GM19397 (cell line): ENCODE measurements around the gene PCOLCE2.

ENCODE experiments used
- ATAC-seq: cut with Tn5 transposase; IDR thresholded peaks from one replicate; pipeline ENCODE4 v1.9.1; 2021; ENCODE audit warnings: mild to moderate bottlenecking, moderate library complexity; ENCODE audit not compliant: unreplicated experiment

The PCOLCE2 gene

DNA sequence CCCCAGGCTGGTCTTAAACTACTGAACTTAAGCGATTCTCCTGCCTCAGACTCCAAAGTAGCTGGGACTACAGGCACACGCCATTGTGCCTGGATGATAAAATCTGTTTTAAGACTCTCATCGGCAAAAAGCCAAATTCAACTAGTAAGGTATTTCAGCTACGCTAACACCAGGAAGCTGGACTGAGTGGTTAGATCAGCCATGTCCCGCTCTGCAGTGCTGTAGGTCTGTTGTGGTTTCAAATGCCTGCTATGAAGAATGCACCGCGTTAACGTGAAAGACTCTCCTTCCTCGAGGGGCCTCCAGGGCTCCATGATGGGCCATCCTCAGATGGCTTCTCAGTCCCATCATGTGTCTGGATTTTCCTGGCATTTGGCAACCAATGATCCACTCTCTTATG lies 70.2 kb downstream of the PCOLCE2 start:
- no peak for ATAC-seq

DNA sequence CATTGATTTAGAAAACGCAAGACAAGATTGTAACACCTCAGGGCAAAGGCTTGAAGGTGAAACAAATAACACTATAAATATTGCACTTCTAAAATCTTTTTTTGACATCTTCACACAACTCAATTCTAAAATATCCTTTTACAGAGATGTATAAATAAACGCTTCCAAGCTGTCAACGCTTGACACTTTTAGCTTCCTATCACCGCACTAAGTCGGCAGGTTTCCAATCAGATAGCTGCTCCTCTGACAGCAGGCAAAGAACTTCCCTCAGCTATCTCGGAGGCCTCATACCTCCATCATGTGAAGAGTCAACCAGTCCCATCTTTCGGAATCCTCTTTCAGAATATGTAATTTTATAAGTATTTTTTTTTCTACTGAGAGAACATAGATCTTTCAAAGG lies 71.0 kb downstream of the PCOLCE2 start:
- ATAC-seq: no peak

DNA sequence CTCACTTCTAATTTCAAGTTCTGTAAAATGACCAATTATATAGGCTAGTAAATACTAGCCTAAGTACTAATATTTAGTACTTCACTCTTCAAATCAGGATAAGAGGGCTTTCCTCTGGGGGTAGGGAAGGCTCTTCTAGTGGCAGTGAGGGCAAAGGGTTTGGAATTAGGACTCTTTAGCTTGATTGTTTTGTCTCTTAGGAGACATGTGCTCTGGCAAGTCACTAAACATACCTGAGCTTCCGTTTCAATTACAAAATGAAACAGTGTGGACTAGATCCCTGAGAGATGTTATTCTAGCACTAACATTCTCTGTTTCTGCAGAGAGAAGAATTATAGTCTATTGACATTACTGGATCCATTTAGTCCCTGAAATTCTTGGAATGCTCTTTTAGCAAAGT lies 71.5 kb downstream of the PCOLCE2 start:
- ATAC-seq: no peak

DNA sequence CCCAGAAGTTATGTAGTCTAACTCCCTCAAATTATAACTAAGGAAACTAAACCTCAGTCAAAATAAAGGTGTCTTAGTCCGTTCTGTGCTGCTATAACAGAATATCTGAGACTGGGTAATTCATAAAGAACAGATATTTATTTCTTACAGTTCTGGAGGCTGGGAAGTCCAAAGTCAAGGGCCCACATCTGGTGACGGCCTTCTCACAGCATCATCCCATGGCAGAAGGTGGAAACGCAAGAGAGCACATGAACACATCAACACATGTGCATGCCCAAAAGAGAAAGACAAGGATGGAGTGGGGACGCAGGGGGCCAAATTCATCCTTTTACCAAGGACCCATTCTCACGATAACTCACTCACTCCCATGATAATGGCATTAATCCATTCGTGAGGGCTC lies 73.1 kb downstream of the PCOLCE2 start:
- no peak for ATAC-seq

DNA sequence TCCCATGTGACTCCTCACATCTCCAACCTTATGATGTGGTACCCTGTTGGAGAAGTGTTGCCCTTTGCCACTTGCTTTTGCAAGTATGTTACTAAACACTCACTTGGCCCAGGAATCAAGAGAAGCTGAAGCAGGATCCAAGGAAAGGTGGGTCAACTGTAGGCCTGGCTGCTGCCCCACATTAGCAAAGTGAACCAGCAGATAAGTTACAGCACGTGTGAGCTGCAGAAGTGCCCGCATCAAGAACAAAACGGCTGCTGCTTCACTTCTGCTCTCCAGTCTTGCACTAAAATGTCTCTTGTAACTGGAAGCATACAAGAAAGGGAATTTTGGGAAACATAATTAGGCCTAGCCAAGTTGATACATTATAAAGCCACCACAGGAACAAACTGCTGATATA lies 79.6 kb downstream of the PCOLCE2 start:
- ATAC-seq: no peak

DNA sequence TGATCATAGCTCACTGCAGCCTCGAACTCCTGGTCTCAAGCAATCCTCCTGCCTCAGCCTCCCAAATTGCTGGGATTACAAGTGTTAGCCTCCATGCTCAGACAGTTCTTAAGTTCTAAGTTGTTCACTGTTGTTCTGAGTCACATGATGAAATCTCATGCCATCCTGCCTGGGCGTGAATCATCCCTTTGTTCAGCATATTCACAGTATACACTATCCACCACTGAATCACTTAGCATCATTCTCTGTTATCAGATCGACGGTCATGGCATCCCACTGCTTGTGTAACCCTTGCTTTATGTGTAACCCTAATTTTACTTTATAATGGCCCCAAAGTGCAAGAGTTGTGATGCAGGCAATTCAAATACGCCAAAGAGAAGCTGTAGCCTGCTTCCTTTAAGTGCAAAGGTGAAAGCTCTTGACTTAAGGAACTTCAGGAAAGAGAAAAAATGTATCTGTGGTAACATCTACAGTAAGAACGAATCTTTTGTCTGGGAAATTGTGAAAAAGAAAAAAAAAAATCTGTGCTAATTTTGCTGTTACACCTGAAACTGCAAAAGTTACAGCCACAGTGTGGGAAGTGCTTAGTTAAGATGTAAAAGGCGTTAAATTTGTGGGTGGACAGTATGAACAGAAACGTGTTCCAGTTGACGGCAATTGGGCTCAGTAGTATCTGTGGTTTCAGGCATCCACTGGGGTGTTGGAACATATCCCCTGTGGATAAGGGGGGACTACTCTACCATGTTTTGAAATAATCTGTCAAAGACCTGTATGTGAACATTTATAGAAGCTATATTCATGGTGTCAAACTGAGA lies 80.6 kb downstream of the PCOLCE2 start:
- ATAC-seq: no peak

DNA sequence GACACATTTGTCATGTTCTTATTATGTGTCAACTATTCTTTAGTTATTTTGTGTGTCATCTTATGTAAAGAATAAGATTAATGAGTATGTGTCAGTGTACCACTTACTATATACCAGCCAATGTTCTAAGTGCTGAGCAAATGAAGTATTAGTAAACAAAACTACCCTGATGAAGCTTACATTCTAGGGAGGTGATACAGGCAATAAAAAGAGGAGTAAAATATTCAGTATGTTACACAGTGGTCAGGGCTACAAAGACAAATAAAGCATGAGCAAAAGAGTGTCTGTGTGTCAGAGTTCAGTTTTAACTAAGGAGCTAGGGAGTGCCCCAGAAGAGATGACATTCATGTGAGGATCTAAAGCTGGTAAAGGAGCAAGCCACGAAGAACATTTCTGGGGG lies 86.0 kb downstream of the PCOLCE2 start:
- no peak for ATAC-seq

DNA sequence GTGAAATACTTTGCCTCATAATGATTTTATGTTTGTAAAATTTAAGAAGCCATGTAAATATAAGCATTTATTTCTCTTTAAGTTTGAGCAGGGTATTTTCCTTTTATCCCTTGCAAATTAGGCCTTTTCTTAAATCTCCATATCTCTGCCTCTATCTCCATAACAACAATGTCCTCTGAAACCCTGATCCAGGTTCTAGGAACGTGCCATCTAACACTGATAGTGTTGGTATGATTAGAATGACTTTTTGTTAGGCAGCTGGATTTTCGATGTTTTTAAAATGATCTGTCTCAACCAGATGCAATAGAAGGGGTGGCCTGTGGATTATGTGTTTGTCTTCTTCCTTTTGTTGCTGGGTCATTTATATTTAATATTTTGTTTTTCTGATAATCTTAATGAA lies 87.1 kb downstream of the PCOLCE2 start:
- no peak for ATAC-seq

DNA sequence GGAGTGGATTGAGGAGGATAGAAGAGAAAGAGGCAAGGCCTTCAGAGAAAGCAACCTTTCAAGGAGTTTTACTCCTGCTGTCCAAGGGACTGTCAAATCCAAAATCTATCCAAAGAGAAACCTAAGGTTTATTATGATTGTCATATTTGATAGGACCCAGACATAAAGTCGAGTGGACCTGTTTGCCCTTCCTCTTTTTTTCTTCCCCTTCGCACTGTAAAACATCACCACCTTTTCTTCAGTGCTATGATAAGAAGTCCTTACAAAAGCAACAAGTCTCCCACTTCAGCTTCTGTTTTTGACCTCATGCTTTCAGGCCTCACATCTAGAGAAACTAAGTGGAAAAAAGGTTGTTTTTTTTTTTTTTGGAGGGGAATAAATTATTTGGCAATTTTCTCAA lies 92.1 kb downstream of the PCOLCE2 start:
- no peak for ATAC-seq

DNA sequence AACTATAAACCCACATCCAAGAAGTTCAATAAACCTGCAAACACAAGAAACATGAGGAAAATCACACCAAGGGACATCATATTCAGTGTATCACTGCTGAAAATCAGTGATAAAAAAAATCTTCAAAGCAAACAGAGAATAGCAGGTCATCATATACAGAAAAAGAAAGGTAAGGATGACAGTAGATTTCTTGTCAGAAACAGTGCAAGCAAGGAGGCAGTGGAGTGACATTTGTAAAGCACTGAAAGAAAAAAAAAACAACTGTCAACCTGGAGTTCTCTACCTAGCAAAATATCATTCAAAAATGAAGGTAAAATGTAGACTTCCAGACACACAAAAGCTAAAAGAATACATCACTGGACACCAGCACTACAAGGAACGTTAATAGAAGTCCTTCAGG lies 93.6 kb downstream of the PCOLCE2 start:
- no peak for ATAC-seq

DNA sequence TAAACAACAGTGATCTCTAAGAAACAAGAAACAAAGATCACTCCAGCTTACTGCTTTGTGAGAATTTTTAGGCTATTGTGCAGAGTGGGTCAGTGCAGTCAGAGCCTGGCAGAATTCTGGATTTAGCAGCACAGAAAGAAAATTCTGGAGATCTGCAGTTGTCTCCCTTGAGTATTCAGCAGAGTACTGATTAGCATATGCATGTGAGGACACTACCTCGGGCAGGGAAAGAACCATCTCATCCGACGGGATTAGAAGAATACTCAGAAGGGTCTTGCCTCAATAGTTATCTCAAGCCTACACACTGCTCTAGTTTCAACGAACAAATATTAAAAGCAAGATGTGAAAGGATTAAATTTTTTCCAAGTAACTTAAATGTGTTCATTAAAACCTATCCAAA lies 94.4 kb downstream of the PCOLCE2 start:
- ATAC-seq: no peak

DNA sequence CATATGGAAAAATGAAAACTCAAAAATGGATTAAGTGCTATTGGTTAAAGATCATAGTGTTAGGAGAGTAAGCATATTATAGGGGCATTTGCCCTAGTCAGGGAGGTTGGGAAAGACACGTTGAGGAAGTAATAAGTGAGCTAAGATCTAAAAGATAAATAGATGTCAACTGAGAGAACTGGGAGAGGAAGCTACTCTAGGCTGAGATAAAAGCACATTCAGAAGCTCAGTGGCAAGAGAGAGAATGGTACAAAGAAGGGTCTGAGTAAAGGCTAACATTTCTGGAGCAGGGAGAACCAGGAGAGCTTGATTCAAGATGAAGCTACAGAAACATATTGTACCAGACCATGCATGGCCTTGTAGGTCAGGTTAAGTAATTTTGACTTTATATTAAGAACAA lies 101.2 kb downstream of the PCOLCE2 start:
- ATAC-seq: no peak

DNA sequence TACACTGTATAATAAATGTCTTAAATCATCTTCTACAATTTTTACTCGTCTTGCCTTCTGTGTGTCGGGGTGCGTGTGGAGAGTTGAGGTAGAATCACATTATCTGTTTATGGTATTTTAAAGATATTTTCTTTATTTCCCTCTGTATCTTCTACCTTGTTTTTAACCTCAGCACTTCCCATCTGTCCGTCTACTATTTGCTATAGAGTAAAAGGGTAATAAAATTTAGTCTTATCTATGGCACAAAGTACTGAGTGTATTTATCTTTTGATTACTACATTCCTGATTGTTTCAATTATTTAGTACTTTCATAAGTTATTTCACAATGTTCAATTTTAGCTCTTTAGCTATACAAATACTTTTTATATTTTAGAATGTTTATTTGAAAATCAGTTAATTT lies 102.9 kb downstream of the PCOLCE2 start:
- ATAC-seq: no peak

DNA sequence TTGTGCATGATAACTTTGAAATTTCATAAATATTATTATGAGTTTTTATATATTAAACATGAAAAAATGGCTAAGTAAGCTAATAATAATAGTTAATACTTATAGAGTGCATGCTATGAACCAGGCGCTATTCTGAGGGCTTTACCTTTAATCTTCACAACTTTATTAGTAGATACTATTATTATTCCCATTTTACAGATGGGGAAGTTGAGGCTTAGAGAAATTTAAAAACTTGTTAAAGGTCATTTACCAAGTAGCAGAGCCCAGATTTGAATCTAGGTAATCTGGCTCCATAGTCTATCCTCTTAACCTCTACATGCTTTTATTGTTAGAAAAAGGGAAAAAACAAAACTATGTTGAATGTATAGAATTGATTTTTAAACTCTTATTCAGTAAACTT lies 104.7 kb downstream of the PCOLCE2 start:
- ATAC-seq: no peak

DNA sequence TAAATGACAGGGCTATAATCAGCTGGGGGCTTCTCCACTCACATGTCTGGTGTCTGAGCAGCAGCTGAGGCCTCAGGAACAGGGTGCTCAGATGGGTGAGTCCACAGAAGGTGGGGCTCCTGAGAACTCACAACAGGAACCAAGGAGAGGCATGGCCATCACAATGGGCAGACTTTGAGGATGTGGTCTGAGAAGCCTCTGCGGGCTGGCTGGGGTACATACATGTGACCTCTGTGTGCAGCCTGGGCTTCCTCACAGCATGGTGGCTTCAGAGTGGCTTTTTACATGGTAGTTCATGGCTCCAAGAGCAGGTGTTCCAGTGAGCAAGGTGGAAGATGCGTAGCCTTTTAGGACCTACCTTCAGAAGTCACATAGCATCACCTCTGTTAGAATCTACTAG lies 106.3 kb downstream of the PCOLCE2 start:
- no peak for ATAC-seq

DNA sequence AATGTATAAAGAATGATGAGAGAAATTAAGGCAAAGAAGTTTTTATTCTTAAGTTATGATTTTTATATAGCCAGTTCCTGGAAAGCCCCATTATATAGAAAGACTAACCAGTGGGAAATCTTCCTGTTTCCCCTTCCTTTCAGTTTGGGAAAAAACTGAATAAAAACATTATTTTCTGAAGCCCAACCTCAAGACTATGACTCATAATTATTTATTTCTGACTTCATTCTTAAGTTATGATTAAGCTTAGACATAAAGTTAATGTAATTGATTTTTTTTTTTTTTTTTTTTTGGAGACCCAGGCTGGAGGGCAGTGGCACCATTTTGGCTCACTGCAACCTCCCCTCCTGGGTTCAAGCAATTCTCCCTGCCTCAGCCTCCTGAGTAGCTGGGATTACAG lies 109.3 kb downstream of the PCOLCE2 start:
- no peak for ATAC-seq

DNA sequence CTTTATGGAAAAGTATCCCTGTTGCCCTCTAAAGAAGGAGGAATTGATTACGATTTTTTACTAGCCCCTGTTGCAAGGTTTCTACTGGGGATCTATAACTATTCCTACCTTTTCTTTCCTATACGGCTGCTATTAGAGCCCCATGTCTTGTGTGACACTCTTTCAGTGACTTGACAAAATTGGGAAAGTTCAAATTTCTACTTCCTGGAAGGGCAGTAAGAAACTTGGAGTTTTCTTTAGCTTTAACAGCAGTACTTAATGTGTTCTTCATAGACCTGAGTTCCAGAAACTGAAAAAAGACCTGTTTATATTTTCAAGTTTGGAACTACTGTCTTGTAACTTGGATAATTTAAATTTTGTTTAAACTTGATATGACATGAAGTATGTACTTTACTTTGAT lies 110.3 kb downstream of the PCOLCE2 start:
- no peak for ATAC-seq

DNA sequence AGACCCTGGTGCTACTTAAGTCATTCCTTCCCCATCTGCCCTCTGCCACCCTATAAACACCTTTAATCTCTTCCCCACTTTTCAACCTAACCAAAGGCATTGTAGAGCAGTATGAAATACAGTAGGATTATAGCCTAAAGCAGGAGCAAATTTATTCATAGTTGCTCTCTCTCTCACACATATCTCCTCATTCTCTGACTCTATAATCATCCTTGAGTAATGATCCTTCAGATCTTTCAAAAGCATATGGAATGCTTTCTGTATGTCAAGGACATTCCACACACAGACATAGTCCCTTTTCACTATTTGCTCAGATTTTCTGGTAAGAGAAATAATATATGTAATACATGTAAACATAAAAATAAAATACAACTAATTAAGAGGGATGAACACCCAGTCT lies 111.0 kb downstream of the PCOLCE2 start:
- ATAC-seq: no peak

DNA sequence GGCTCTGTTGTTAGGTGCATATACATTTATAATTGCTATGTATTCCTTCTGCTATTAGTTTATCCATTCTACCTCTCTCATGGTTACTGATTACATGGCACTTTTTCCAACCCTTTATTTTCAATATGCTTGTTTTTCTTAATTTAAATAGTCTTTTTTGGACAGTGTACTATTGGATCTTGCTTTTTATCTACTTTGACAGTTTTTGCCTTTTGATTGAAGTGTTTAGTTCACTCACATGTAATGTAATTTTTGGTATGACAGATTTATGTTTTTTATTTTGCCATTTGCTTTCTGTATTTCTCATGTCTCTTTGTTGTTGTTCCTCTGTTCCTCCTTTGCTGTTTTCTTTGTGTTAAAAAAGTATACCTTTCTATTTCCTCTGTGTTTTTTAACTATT lies 120.5 kb downstream of the PCOLCE2 start:
- ATAC-seq: no peak
